Subcutaneous abdominal adipose tissue (tissue), 5 donors: Measurements from ENCODE around the gene EID2B.

Experiments used
- H3K27ac ChIP-seq: one replicate; pipeline ENCODE4 v1.7.0; 2013; ENCODE audit warnings: low read depth, mild to moderate bottlenecking, inconsistent platforms, low read length, moderate library complexity
- H3K27me3 ChIP-seq, 5 donors: one replicate each; pipeline ENCODE4 v1.7.0; 2013; ENCODE audit warnings: low read length in 5 of 5, inconsistent platforms in 1 of 5; ENCODE audit not compliant: control insufficient read depth in 5 of 5, insufficient read depth in 4 of 5
- H3K36me3 ChIP-seq, 5 donors: one replicate each; pipeline ENCODE4 v1.7.0; 2013; ENCODE audit warnings: low read length in 5 of 5; ENCODE audit not compliant: control insufficient read depth in 5 of 5, insufficient read depth in 5 of 5
- H3K4me1 ChIP-seq, 5 donors: one replicate each; pipeline ENCODE4 v1.7.0; 2013; ENCODE audit warnings: low read length in 5 of 5, mild to moderate bottlenecking in 3 of 5, moderate library complexity in 1 of 5; ENCODE audit not compliant: control insufficient read depth in 5 of 5, insufficient read depth in 5 of 5
- H3K4me3 ChIP-seq, 5 donors: one replicate each; pipeline ENCODE4 v1.7.0; 2013; ENCODE audit warnings: low read length in 5 of 5, low read depth in 1 of 5
- H3K9ac ChIP-seq, 5 donors: one replicate each; pipeline ENCODE4 v1.7.0; 2013; ENCODE audit warnings: low read length in 5 of 5, mild to moderate bottlenecking in 4 of 5, moderate library complexity in 3 of 5
- H3K9me3 ChIP-seq, 5 donors: one replicate each; pipeline ENCODE4 v1.7.0; 2013; ENCODE audit warnings: low read length in 5 of 5; ENCODE audit not compliant: control insufficient read depth in 5 of 5
- donor health status: healthy.
- donor health status: healthy.
- donor health status: healthy.
- donor health status: healthy.
- donor health status: healthy.

Gene EID2B, protein sequence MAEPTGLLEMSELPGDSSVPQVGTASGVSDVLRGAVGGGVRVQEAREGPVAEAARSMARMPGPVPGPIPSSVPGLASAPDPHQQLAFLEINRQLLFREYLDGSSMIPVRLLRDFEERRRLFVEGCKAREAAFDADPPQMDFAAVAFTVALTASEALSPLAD

DNA sequence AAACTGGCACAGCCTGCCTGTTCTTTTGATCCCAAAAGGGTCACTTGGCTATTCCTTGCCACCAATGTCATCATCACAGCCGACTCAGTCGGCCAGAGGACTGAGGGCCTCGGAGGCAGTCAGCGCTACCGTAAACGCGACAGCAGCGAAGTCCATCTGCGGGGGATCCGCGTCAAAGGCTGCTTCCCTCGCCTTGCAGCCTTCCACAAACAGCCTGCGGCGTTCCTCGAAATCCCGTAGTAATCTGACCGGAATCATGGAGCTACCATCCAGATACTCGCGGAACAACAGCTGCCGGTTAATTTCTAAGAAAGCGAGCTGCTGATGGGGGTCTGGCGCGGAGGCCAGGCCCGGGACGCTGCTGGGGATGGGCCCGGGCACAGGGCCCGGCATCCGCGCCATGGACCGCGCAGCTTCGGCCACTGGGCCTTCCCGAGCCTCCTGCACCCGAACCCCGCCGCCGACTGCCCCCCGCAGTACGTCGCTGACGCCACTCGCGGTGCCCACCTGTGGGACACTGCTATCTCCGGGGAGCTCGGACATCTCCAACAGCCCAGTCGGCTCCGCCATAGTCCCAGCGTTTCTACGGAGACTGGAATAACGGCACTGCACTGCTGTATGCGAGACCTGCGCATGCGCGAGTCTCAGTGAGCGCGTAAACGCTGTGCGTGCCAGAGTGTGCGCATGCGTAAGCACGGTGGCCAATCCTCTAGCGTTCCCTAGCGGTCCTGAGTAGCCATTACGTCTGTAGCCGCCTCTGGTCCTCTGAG lies at the start of gene EID2B:
EID2B (minus strand) TSS at position 620 of the 770 bp plus-strand sequence; CDS start at position 570, 50 bp downstream.
- peak within 1 kb of the TSS; percentile 72 for H3K27ac ChIP-seq
- H3K9me3 ChIP-seq: no peaks in the 10 kb centered on the region
- no peaks in the 10 kb centered on the region for H3K27me3 ChIP-seq

DNA sequence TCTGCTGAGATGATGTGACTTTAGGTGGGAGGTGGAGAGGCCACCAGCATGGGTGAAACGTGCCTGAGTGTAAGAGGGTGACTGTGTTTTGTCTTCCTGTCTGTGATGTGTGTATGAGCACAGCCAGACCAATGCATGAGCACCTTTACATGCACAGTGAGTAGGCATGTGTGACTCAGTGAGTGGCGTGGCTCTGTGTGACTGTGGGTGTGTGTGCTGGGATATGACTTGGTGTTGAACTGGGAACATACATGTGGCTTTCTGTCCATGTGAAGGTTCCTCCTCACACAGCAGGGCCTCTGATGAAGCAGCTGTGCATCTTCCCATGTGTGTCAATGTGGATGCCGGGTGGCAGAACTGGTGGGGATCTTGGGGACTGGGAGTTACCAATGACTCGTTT lies 49.8 kb upstream of the EID2B start:
- peaks cover 0 to 28% (median 7%) of the 10 kb centered on the region in 5 donors for H3K27me3 ChIP-seq
- H3K9me3 ChIP-seq: peaks cover 0 to 6% (median 4%) of the 10 kb centered on the region in 5 donors
- H3K9ac ChIP-seq: no peak overlapping the region
- no peaks in the 10 kb centered on the region for H3K4me1 ChIP-seq
- H3K36me3 ChIP-seq: no peaks in the 10 kb centered on the region
- no peak overlapping the region for H3K27ac ChIP-seq
- no peak overlapping the region for H3K4me3 ChIP-seq

More for the DNA sequence above, at the start of gene EID2B:
- Histone ChIP-seq H3K9ac (peak within 1 kb of the TSS; percentile 73 to 94 (median 83)), H3K36me3 (no peaks in the 10 kb centered on the region), H3K4me1 (peaks cover 0 to 16% (median 14%) of the 10 kb centered on the region in 5 donors), H3K4me3 (peak within 1 kb of the TSS; percentile 81 to 95 (median 90))

DNA sequence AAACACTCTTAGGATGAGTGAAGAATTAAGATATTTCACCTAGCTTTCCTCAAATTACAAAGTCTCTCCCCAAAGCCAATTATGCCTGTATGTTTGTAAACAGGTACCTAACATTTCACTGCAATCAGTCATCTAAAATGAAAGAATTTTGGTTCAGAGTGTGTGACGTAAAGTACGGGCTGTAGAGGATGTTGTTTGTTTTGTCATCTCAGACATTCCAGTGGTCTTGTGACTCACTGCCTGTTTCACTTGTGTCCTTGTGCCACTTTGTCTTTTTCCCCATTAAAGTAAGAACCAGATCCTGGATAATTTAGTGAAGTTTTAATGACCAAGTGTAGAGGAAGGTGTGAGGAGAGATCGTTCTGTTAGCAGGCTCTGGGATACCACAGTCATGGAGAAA lies 36.0 kb upstream of the EID2B start:
- peaks cover 0 to 3% (median 3%) of the 10 kb centered on the region in 5 donors for H3K27me3 ChIP-seq
- peaks cover 0 to 8% (median 4%) of the 10 kb centered on the region in 5 donors for H3K9me3 ChIP-seq
- H3K4me1 ChIP-seq: no peaks in the 10 kb centered on the region
- H3K27ac ChIP-seq: no peak overlapping the region
- H3K4me3 ChIP-seq: no peak overlapping the region
- H3K9ac ChIP-seq: no peak overlapping the region
- no peaks in the 10 kb centered on the region for H3K36me3 ChIP-seq

DNA sequence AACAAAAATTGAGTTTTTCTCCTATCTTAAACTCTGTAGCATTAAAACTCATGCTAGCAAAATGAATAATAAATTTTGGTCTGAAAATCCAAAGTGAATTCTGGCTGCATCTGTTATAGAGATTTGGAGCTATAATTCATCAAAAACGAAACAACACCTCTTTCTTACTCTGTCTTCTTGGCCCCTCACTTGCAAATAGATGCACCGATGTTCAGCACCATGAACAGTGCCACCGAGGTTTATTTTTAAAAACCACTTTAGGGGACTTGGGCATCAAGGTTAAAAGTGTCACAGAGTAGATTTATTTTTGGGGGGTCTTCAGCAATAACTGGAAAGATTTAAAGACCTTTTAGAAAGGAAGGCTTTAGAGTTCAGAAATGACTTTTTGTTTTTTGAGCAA lies 33.4 kb upstream of the EID2B start:
- H3K27me3 ChIP-seq: peaks cover 0 to 3% (median 3%) of the 10 kb centered on the region in 5 donors
- no peaks in the 10 kb centered on the region for H3K36me3 ChIP-seq
- no peaks in the 10 kb centered on the region for H3K9me3 ChIP-seq
- H3K9ac ChIP-seq: no peak overlapping the region
- no peak overlapping the region for H3K4me3 ChIP-seq
- H3K27ac ChIP-seq: no peak overlapping the region
- H3K4me1 ChIP-seq: no peaks in the 10 kb centered on the region

GRCh38 chr19:39563408-39563807 lies 30.8 kb upstream of the EID2B start:
- Histone ChIP-seq H3K4me3 (no peak overlapping the region), H3K27me3 (peaks cover 0 to 3% (median 3%) of the 10 kb centered on the region in 5 donors), H3K4me1 (peaks cover 0 to 11% (median 0%) of the 10 kb centered on the region in 5 donors), H3K36me3 (no peaks in the 10 kb centered on the region), H3K9ac (no peak overlapping the region), H3K27ac (no peak overlapping the region), H3K9me3 (no peaks in the 10 kb centered on the region)

GRCh38 chr19:39558624-39559117 lies 26.0 kb upstream of the EID2B start:
- no peak overlapping the region for H3K4me3 ChIP-seq
- H3K27ac ChIP-seq: no peak overlapping the region
- H3K27me3 ChIP-seq: peaks cover 0 to 2% (median 0%) of the 10 kb centered on the region in 5 donors
- H3K4me1 ChIP-seq: peaks cover 0 to 20% (median 3%) of the 10 kb centered on the region in 5 donors
- H3K36me3 ChIP-seq: no peaks in the 10 kb centered on the region
- no peaks in the 10 kb centered on the region for H3K9me3 ChIP-seq
- H3K9ac ChIP-seq: no peak overlapping the region

GRCh38 chr19:39557811-39558623 lies 25.4 kb upstream of the EID2B start:
- H3K9me3 ChIP-seq: no peaks in the 10 kb centered on the region
- no peaks in the 10 kb centered on the region for H3K36me3 ChIP-seq
- no peak overlapping the region for H3K27ac ChIP-seq
- no peak overlapping the region for H3K4me3 ChIP-seq
- H3K27me3 ChIP-seq: peaks cover 0 to 4% (median 2%) of the 10 kb centered on the region in 5 donors
- H3K9ac ChIP-seq: no peak overlapping the region
- peaks cover 0 to 20% (median 3%) of the 10 kb centered on the region in 5 donors for H3K4me1 ChIP-seq

- peaks cover 0 to 6% (median 2%) of the 10 kb centered on the region in 5 donors for H3K27me3 ChIP-seq
- H3K9ac ChIP-seq: no peak overlapping the region
- no peaks in the 10 kb centered on the region for H3K9me3 ChIP-seq
- H3K4me3 ChIP-seq: no peak overlapping the region
- no peaks in the 10 kb centered on the region for H3K36me3 ChIP-seq
- peaks cover 0 to 32% (median 3%) of the 10 kb centered on the region in 5 donors for H3K4me1 ChIP-seq
- H3K27ac ChIP-seq: no peak overlapping the region
These were observed 23.2 kb upstream of the EID2B start for GRCh38 chr19:39555883-39556282.

DNA sequence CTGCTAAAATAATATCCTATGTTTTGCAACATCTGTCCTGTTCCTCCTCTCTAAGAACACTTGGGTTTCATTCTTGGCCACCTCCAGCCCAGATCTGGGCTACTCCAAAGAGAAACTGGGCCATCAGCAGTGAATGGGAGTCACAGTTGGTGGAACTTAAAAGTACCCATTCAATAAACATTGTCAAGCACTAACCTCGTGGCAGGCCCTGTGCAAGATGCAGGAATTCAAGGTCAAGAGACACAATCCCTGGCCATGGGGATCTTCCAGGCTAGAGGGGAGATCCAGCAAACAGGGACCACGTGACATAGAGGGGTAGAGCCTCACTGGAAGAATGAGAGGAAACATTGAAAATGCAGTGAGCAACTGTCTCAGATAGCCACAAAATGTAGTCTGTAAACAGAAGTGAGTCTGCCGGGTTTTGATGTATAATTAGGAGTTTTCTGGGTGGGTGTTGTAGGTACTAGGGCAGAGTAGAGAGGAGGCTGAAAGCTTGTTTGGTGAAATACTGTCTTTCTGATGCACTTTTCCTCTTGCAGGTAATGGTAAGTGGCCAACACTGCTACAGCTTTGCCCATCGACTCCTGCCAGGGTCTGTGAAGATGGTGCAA lies 22.2 kb upstream of the EID2B start:
- H3K9ac ChIP-seq: no peak overlapping the region
- peaks cover 0 to 32% (median 3%) of the 10 kb centered on the region in 5 donors for H3K4me1 ChIP-seq
- peaks cover 0 to 6% (median 2%) of the 10 kb centered on the region in 5 donors for H3K27me3 ChIP-seq
- no peaks in the 10 kb centered on the region for H3K36me3 ChIP-seq
- H3K9me3 ChIP-seq: no peaks in the 10 kb centered on the region
- no peak overlapping the region for H3K27ac ChIP-seq
- H3K4me3 ChIP-seq: no peak overlapping the region
